GM12874 (cell line): ENCODE results near the gene FBLL1.

Source experiments
- CTCF ChIP-seq: IDR thresholded peaks from 2 replicates; pipeline ENCODE4 v1.5.1; 2011; ENCODE audit warnings: low read depth, mild to moderate bottlenecking, control low read depth, low read length, moderate library complexity; ENCODE audit not compliant: insufficient read depth

FBLL1 gene

GRCh38 chr5:168562279-168562678, 33.2 kb downstream of the FBLL1 start:
- no peak for TF ChIP-seq CTCF

GRCh38 chr5:168563959-168564358, 34.9 kb downstream of the FBLL1 start:
- TF ChIP-seq CTCF, result no peak

GRCh38 chr5:168568738-168569137, 39.6 kb downstream of the FBLL1 start:
- TF ChIP-seq CTCF, result no peak

GRCh38 chr5:168570490-168571328, 41.6 kb downstream of the FBLL1 start:
- TF ChIP-seq CTCF, result no peak

GRCh38 chr5:168575391-168576372, 46.6 kb downstream of the FBLL1 start:
- no peak for TF ChIP-seq CTCF

- TF ChIP-seq CTCF, result no peak
Observed at GRCh38 chr5:168578006-168578405, 48.9 kb downstream of the FBLL1 start.
